DMS53 treated with DMSO at 0.1 percent for 48 hours (cell line): ENCODE results near the gene ASTN2.

Experiments
- DNase-seq: peaks from one replicate; lab custom pipeline; 2025; ENCODE audit not compliant: unreplicated experiment; lab: John Stamatoyannopoulos, UW

The ASTN2 gene

DNA sequence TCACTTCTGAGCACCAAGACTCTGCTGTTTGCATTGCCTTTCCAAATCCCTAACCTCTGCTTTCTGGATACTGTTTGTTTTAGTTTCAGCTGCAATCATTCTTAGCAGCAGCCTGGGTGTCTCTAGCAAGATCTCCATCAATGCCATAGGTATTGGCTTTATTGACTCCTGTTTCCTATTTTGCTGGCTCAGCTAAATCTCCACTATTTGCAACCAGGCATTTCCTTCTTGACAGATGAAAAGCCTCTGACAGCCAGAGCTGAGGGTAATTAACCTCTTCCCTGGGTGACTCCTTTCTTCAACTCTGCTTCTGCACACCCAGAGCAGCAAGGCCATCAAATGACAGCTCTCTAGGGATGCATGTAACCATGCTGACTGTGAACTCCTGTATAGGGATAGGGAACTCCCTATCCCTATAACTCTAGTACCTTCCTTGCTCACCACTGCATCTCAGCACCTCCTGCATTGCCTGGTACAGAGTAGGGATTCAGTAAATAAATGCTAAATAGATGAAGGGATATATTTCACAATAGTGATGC is 434.2 kb downstream of the ASTN2 start:
- no peak for DNase-seq

DNA sequence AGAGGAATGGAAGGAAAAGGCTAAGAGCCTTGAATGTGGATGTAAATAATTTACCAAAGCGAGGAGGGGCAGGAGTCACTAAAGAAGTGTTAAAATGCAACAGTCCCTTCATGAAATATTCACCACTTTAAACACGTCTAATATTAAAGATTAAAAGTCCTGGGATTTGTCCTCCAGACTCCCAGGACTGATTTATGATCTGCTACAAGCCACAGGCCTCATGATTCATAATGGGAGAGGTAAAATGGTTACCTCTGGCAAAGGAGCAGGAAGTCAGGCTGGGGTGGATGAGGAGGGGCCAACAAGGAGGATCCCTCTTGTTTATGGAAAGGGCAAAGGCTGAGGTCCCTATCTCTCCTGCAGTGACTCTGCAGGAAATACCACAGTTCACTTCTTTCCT is 435.4 kb downstream of the ASTN2 start:
- no peak for DNase-seq

DNA sequence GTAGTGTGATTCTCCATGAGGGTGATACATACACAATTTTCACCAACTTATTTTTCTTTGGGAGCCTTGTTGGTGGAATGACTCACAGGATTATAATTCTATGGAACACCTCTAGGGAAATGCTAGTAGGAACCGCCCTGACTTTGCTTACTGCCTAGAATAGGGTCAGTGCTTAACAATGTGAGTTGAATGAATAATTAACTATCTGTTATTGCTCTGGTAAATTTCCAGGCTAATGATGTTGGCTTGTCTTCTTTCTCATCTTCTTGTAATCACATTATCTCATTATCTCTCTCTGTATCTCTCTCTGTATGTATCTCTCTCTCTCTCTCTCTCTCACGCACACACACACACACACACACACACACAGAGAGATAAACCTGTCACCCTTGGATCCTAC is 436.7 kb downstream of the ASTN2 start:
- no peak for DNase-seq

DNA sequence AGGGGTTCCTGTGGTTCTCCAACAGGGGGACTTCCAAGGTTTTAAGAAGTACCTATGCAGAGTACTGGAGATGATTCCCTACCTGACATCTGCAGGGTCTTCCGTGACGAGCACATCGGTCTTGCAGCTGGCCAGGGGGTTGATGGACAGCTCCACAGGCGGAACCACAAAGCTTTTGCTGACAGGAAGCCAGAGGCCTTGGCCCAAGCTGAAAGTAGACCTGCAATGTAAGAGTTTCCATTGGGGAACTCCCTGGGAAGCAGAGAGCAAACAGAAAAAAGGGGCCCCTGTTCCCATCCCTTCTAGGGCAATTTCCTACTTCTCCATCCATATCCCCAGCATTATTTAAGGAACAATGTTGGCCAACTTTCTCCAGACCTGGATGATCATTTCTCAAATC is 439.7 kb downstream of the ASTN2 start:
- no peak for DNase-seq

DNA sequence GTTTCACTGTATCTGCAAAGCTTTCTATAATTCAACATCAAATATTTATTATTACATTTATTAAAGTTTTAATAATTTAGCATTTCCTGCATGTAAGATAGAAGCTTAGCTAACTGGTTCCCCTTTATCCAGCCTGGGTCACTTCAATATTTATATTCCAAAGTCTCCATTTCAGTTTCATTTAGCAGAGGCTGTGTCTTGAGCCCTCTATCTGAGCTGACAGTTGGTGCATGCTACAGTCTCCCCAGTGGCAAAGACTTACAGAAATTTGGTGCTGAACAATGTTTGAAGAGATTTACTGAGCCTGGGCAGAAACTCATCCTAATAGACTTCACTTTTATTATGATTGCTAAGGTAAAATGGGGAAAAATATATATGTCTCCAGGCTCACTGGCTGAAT is 448.7 kb downstream of the ASTN2 start:
- no peak for DNase-seq

DNA sequence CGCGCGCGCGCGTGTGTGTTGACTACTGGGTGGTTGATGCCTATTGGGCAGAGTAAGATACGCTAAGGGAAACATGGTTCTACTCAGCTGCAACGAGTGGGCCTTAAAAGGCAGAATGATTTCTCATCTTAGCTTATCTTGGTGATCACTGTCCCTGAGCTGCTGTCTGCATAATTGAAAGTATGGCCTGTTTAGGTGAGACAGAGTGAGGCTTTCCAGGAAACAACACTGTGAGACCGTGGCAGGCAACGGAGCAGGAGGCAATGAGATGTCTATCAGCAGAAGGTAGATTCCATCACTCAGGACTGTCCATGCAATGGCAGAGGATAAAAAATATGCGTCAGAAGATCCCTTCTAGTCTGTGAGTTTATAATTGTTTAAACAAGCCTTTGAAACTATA is 450.6 kb downstream of the ASTN2 start:
- no peak for DNase-seq

DNA sequence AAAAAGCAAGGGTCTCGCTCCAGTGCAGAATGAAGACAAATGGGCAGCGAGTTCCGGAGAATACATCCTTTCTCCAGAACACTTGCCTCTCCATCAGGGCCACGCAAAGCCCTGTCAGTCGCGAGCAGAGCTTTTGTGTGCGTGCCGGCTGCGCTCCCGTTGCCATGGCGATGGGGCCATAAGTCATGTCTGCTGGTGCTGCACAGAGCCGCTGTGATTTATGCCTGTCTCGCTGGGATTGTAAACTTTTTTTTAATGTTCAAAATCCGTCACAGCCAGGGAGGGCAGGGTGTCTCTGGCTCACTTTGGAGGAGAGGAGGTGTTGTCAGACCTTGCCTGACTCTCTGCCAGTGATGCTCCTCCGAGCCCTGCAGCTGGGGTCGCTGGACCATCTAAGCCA is 455.0 kb downstream of the ASTN2 start:
- no peak for DNase-seq

DNA sequence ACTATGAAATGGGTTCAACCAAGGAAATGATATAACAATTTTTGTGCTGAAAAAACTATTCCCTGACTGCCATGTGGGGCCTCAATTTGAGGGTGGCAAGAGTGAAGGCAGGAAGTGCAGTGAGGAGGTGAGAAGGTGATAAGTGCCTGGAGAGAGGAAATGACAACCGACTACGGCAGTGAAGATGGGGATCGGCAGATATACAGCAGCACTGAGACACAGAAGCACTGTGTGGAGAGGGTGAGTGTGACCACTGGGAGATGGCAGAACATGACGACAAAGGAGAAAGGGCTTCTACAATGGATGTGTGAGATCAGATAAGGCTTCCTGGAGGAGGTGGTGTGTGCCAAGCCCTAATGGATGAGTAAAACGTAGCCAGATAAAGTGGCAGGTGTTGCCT is 456.0 kb downstream of the ASTN2 start:
- no peak for DNase-seq

DNA sequence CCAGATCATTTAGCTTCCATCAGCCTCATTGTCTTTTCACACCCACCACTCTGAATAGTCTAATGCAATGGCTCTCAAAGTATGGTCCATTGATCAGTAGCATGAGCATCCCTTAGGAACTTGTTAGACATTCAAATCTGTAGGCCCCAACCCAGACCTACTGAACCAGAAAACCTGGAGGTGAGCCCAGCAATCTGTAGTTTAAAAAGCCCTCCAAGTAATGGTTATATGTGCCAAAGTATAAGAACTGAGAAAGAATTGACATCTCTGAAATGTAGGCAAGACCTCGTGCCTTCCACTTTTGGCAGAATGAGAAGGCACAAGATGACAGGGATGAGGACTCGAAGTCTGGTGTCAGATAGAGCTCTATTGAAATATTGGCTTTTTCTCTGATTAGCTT is 460.1 kb downstream of the ASTN2 start:
- no peak for DNase-seq

DNA sequence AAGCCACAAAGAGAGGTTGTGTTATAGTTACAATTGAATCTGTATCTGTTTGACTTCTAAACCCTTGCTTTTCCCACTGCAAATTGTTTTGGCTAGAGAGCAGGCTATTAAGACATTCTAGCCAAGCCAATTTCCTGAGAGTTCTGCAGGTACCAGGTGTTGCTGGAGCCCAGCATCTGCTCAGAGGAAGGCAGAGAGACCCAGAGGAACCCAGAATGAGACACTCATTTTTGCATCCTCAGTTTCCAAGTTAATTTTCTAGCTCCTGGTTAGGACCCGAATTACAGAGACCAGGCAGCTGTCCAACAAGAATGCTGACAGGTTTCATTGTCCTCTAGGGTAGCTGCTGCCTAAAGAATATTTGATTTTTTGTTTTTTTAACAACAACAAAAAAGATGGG is 461.6 kb downstream of the ASTN2 start:
- DNase-seq, result no peak

DNA sequence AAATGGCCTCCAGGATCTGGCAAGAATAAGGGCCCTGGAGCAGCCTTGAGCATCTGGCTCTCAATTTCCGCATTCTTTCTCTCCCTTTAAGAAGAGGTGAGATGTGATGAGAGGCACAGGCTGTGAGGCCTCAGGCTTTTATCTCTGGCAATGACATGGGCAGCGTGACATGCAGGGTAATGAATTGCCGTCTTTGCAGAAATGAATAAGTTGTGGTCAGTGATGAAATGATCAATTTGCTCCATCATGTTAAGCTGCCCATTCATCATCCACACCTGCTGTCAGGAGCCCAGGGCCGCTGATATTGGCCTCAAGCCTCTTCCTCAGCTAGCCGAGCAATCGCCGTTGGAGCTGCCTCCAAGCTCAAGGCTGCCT is 462.4 kb downstream of the ASTN2 start:
- no peak for DNase-seq

DNA sequence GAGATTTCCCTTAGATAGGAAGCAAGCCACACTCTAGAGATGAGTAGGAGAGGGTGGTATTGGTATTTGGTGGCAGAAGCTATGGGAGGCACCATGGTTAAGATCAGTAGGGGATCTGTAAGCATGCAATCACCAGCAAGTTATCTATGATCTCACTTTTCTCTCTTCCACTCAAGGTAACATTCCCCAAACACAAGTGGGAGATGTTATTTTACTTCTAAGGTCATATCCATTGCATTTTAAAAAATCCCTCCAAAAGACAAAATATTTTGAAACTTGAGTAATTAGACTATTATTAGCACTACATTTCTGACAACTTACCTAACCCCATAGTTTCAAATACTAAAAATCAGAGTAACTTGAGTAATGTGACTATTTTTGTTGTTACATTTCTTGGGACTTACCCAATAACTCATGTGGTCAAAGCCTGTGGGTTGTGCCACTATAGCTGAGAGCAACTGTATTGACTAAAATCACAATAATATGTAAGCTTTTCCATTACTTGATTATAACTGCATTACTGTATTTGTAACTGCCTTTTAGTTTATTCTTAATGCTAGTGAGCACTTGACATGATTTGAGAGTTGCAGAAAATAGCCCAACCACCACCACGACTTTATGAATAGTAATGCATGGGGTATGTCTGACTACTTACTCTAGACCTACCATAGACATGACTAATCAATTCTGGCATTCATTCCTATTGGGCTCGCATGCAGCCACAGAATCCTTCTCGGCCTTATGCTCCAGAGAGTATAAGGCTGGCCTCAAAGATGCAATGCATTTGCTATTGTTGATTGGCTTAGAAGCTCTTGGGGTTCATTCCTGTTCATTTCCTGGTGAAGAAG is 463.0 kb downstream of the ASTN2 start:
- no peak for DNase-seq

DNA sequence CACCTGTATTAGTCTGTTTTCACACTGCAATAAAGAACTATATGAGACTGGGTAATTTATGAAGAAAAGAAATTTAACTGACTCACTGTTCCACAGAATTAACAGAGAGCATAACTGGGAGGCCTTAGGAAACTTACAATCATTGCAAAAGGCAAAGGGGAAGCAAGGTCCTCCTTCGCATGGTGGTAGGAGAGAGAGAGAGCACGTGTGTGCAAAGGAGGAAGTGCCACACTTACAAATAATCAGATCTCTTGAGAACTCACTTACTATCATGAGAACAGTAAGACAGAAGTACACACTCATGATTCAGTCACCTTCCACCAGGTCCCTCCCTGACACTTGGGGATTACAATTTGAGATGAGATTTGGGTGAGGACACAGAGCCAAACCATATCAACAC is 469.0 kb downstream of the ASTN2 start:
- DNase-seq, result no peak

DNA sequence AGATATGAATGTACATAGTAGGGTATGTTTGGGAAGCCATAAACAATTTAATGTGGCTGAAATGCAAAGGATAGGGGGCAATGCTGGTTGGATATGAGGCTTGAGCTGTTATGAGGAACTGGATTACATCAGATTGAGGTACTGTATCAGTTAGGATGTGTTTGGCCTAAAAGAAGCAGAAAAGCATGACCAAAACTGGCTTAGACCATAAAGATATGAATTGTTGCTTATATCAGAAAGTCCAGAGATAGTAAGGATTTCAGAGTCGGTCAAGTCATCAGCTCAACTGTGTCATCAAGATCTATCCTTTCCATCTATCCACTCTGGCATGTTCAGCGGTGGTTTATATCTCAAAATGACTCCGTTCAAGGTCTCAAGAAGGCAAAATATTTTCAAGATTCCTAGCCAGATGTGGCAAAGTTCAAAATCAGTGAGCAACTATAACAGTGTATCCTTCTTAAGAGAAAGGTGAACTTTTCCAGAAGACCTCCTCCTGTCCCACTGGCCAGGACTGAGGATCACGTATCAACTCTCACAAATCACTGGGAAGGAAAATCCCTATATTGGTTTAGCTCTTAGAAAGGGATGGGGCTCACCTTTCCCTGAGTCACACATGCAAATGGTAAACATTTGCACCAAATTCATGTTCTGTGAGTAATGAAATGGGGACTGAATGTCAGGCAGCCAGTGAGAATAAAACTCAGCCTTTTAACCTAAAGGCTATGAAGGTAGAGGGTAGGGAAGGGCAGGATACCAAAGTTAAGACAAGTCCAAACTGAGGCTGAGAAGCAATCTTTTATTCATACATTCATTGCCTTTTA is 469.9 kb downstream of the ASTN2 start:
- no peak for DNase-seq

DNA sequence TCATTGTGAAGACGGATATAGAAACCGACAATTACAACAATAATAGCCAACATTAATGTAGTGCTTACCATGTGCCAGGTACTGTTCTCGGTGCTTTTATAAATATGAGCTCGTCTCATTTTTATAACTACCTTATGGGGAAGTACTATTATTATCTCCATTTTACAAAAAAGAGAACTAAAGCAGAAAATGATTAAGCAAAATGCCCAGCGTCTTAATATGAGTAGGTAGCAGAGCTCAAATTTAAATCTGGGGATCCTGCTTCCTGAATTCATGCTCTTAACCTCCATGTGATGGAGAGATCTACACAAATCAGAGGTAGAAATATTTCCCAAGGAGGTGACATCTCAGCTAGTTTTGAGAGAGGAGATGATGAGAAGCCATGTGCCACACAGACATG is 470.9 kb downstream of the ASTN2 start:
- no peak for DNase-seq

DNA sequence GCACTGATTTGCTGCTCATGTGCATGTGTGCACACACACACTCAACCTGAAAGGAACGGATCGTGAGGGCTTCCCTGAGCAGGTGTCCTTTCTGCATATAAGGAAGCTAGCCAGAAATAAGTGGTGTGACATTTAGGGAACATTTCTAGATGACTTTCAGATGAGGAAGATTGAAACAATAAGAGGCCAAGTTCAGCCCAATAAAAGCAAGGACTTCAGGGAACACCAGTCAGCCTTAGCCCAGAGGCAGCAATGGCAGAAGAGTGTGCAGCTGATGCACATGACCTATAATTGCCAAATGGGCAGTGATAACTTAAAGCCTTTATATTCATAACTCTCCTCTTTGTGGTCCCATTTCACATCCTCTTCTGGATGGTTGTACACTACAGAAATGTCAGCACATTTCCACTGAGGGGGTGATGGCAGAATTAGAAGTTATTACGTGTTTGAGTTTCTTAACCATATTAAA is 472.2 kb downstream of the ASTN2 start:
- no peak for DNase-seq

DNA sequence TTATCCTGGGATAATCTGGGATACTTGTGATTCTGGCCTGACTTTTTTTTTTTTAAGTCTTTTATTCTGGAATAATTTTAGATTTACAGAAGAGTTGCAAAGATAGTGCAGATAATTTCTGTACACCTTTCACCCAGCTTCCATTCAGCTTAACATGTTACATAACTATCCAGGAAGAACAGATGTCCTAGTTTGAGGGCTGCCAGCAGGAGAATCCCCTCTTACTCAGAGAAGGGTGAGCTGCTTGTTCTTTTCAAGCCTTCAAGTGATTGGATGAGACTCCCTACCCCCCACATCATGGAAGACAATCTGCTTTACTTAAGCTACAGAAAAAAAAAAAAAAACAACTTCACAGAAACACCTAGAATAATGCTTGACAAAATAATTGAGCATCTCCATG is 473.6 kb downstream of the ASTN2 start:
- DNase-seq, result no peak

DNA sequence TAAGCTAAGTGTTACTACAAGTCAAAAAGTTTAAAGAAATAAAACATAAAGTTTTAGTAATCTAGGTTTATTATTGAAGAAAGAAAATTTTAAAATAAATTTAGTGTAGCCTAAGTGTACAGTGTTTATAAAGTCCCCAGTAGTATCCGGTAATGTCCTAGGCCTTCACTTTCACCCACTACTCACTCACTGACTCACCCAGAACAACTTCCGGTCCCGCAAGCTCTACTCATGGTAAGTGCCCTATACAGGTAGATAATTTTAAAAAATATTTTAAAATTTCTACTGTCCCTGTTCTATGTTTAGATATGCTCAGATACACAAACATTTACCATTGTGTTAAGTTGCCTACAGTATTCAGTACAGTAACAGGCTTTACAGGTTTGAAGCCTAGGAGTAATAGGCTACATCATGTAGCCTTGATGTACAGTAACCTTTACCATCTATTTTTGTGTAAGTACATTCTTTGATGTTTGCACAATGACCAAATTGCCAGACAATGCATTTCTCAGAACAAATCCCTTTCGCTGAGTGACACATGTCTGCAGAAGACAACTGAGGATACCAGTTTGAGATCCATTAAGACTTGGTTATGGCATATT is 474.1 kb downstream of the ASTN2 start:
- DNase-seq, result no peak

DNA sequence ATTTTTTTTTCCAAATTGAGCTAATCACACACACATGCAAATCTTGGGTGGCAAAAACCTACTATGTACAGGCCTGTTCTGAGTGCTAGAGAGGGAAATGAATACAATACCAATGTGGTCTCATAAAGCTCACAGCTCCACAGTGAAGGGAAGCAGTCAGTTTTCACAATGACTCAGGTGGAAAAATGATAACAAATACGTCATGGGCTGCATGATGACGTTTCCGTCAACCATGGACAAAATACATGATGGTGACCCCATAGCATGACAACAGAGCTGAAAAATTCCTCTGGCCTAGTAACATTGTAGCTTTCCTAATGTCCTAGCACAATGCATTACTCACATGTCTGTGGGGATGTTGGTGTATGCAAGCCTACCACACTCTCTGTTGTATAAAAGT is 475.2 kb downstream of the ASTN2 start:
- DNase-seq, result no peak

DNA sequence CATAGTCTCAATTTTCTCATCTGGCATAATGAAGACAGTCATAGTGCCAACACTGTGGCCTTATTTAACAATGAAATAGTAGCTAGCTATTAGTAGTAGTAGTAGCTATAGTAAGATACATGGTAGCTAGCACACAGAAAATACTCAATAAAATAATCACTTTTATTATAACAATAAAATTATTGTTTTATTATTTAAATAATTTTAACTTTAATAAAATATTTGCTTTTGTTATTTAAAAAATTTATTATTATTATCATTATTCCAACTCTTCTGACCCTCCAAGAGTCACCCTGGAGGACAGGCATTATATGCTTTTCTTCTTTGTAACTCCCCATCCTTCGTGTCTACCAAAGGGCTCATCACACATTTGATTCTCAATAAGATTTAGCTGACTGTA is 475.7 kb downstream of the ASTN2 start:
- DNase-seq, result no peak

DNA sequence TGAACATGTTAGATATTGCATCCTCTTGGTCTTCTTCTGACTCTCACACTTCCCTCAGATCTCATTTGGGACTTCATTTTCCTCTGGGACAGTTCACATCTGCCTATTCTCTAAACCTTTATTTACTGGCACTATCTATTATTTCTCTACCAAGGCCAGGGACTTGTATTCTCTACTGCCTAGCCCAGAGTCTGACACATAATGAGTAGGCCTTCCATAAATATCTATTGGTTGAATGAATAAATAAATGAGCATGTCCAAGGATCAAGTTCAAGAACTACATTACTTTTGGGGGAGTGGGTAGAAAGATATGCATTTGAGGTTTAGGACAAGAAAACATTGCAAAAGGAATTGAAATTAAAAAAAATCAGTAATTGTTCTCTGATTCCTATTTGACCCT is 477.5 kb downstream of the ASTN2 start:
- no peak for DNase-seq
